GM12864 (cell line): ENCODE measurements around the gene THAP6.

Experiments used
- DNase-seq: peaks from one replicate; pipeline ENCODE4 v3.0.0-alpha.2; 2011; ENCODE audit warnings: low read depth
- H3K4me3 ChIP-seq: 2 replicates; pipeline ENCODE4 v1.5.1; 2011; ENCODE audit warnings: mild to moderate bottlenecking, low read depth, low read length, control low read depth
- TF ChIP-seq, protein P1 (sequence below): IDR thresholded peaks from 2 replicates; pipeline ENCODE4 v1.5.1; 2011; ENCODE audit warnings: low read depth, mild to moderate bottlenecking, moderate library complexity, low read length, control low read depth, inconsistent platforms; ENCODE audit errors: missing control alignments

Gene THAP6

DNA sequence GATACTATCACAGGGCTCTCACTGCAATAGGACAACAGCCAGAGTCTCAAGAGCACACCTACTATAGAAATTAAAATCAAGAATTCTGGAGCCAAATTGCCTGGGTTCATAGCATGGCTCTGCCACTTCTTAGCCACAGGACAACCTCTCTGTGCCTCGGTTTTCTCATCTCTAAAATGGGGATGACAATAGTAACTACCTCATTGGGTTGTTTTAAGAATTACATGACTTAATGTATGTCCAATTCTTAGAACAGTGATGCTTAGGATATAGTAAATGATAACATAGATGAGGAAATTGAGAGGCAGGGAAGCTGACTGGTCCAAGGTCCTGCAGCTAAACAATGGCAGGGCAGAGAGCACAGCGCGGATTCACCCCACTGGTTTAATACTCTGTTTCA is 30.6 kb downstream of the THAP6 start:
- no peak overlapping the region for H3K4me3 ChIP-seq
- no peak for DNase-seq

DNA sequence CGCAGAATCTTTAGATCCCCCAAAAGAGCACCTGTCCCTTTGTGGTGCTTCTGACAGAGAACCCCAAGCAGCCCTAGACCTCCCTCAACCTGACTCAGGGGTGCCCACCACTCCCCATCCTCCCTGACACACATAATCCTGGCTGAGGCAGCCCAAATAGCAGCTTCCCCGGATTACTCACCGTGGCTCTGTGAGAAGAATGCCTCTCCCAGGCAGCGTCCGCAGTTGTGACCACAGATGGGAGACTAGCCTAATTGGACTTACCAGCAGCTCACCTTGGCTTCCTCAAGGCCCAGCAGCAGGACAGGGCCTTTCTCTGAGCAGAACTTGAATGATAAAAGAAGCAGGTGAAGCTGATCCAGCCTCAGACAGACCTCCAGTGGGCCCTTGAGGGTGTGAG is 31.3 kb downstream of the THAP6 start:
- H3K4me3 ChIP-seq, result no peak overlapping the region
- TF ChIP-seq, protein P1, sequence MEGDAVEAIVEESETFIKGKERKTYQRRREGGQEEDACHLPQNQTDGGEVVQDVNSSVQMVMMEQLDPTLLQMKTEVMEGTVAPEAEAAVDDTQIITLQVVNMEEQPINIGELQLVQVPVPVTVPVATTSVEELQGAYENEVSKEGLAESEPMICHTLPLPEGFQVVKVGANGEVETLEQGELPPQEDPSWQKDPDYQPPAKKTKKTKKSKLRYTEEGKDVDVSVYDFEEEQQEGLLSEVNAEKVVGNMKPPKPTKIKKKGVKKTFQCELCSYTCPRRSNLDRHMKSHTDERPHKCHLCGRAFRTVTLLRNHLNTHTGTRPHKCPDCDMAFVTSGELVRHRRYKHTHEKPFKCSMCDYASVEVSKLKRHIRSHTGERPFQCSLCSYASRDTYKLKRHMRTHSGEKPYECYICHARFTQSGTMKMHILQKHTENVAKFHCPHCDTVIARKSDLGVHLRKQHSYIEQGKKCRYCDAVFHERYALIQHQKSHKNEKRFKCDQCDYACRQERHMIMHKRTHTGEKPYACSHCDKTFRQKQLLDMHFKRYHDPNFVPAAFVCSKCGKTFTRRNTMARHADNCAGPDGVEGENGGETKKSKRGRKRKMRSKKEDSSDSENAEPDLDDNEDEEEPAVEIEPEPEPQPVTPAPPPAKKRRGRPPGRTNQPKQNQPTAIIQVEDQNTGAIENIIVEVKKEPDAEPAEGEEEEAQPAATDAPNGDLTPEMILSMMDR, result no peak
- DNase-seq, result no peak

More for the DNA sequence above, 30.6 kb downstream of the THAP6 start:
- TF ChIP-seq, protein P1, result no peak

DNA sequence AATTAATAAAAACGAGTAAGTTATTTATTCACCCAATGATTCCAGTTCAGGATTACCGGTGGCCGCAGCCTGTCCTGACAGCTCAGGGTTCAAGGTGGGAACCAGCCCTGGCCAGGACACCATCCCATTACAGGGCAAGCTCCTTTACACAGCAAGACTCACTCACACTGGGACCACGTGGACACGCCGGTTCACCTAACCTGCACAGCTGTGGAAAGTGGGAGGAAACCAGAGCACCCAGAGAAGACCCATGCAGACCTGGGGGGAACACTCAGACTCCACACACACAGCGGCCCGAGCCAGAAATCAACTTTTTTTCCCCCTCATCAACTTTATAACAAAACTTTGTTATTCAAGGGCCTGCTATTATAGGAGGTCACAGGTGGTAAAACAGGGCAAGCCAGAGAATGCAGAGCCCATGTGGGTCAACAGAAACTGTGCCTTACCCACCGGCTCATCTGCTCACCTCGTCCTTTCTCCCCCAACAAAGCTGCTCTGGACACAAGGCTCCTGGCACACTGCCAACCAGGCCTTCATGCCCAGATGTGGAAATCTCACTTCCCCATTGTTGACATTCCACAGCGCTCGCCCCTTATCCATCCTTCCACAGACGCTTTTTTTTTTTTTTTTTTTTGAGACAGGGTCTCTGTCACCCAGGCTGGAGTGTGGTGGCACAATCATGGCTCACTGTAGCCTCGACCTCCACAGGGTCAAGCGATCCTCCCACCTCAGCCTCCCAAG is 33.5 kb downstream of the THAP6 start:
- DNase-seq, result no peak
- TF ChIP-seq, protein P1, result no peak
- H3K4me3 ChIP-seq, result no peak overlapping the region

DNA sequence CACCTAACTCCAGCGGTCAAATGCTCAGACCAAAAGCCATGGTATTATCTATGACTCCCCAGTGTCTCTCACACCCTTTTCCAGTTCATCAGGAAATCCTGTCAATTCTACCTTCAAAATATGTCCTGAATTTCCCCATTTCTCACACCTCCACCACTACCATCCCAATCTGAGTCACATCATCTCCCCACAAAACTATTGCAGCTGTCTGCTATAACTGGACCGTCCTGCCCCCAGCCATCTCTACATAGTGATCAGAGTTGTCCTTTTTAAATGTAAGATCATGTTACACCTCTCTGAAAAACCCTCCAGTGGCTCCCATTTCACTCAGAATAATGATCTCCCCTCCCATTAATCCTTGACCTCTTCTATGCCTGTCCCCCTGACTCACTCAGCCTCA is 34.7 kb downstream of the THAP6 start:
- no peak for DNase-seq
- H3K4me3 ChIP-seq, result no peak overlapping the region
- TF ChIP-seq, protein P1, result no peak

DNA sequence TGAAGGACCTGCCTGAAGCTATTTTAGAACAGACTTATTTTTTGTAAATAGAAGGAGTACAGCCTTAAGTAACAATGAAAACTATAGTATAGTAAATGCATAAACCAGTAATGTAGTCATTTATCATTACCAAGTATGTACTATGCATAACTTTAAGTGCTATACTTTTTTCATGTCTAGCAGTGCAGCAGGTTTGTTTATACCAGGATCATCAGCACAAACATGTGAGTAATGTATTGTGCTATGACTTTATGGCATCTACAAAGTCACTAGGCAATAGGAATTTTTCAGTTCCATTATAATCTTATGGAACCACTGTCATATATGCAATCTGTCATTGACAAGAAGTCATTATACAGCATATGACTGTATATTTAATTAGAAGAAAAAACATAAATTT is 38.2 kb downstream of the THAP6 start:
- no peak for DNase-seq
- H3K4me3 ChIP-seq, result no peak overlapping the region
- TF ChIP-seq, protein P1, result no peak

DNA sequence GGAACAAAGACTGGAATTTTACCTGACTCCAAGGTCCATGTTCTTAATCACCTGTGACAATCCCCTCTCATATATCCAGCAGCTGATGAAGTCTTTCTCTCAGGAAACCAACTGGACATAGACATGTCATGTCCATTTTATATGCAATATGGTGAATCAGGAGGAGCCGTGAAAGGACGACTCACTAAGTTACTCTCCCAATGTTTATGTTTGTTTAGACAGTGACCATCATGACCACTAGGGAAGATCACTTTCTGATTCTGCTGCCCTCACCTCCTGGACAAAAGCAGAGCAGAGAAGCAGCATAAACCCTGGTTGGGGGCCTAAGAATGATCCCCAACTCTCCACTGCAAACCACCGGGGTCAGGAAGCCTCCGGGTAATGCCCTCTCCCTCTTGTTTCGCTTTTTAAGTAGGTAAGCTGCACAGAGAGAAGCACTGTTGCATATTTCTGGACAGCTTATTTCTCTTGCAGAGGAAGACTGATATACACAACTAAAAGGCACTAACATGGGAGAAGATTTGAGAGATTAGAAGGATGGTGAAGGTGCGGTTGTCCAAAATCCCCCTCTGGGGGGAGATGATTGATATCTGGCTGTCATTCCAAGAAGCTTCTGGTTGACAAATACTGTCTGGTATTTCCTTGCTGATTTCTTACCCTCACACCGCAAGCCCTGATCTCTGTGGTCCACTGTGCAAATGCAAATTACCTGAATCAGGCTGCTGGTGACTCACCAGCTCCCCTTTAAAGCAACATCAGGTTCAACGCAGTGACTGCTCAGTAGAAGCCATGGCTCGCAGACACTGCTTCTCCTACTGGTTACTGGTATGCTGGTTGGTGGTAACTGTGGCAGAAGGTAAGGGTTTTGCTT is 41.3 kb downstream of the THAP6 start, which contains the start of gene ODAPH:
ODAPH (plus strand) TSS at position 773 of the 871 bp plus-strand sequence; CDS start at position 790, 17 bp downstream.
- H3K4me3 ChIP-seq, result no peak within 1 kb of the TSS; the same call in 1 of the 2 replicates
- peak; percentile 49 for DNase-seq
- TF ChIP-seq, protein P1, result no peak
